HG03442 (cell line): ENCODE data around the gene FOXQ1.
"Not testable (repeated sequence)": the region's sequence is repeated elsewhere in the genome, so short reads cannot be mapped to it uniquely, and the experiment has no call there.

ENCODE experiments used
- ATAC-seq: cut with Tn5 transposase; IDR thresholded peaks from one replicate; pipeline ENCODE4 v1.9.1; 2021; ENCODE audit warnings: mild to moderate bottlenecking, moderate library complexity; ENCODE audit not compliant: unreplicated experiment

FOXQ1 gene

DNA sequence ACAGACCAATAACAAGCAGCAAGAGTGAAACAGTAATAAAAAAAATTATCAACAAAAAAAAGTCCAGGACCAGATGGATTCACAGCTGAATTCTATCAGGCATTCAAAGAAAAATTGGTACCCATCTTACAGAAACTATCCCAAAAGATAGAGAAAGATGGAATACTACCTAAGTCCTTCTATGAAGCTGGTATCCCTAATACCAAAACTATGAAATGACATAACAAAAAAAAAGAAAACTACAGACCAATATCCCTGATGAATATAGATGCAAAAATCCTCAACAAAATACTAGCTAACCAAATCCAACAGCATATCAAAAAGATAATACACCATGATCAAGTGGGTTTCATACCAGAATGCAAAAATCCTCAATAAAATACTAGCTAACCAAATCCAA lies 43.2 kb downstream of the FOXQ1 start:
- ATAC-seq = not testable (repeated sequence)

DNA sequence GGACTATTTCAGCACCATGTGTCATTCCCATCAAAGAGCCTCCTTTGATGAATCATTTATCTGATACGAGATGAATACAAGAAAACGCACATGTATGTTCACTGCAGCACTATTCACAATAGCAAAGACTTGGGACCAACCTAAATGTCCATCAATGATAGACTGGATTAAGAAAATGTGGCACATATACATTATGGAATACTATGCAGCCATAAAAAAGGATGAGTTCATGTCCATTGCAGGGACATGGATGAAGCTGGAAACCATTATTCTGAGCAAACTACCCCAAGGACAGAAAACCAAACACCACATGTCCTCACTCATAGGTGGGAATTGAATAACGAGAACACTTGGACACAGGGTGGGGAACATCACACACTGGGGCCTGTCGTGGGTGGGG lies 49.8 kb downstream of the FOXQ1 start:
- not testable (repeated sequence) for ATAC-seq

DNA sequence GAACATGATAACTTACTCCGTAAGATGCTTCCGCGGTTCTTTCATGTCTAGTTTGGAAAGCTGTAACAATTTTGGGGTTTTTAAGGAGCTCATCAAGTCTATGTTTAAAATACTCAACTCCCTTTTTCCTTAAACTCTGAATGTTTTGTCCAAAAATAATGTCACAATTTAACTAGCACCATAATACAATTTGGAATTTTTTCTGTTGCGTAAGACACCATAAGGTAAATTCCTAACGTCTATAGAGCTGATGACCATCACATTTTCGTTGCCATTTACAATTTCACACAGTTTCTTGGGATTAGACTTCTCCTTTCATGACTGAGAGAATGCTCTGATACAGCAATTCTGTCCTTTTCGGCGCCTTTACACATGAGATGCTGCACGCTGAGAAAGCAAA lies 50.7 kb downstream of the FOXQ1 start:
- ATAC-seq = no peak

GRCh38 chr6:1363298-1363697 lies 51.4 kb downstream of the FOXQ1 start:
- no peak for ATAC-seq

DNA sequence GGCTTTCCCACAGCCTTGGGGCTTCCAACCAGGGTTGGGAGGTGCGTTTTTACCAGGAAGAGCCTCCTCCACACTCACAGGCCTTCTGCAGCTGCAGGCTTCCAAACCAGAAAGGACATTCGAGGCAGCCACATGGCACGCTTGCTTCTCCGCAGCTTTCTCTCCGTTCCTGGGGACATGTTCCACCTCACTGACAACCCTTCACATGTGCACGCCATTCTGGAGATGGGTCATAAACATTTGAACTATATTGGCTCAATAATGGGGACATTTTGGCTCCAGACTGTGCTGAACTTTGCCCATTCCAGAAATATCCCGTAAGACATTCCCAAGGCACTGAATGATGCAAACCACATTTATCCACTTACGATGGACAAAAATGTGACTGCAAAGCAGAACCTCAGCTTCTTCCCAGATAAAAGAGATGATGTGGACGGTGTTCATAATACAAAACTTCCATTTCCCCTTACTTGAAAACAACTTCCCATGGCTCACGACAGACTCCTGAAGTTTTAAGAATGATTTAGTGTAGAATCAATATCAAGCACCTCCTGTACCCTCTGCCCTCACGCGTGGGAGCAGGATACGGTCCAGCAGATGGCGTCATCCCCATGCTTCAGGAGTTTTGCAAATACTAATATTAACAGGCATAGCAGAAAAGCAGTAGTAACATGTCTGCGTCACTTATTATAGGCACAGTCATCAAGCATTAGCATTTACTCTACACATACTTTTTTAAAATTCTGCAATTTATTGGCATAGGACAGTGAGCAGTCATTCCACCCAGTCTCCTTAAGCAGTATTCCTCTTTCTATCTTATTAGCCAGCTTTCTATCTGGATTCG lies 52.1 kb downstream of the FOXQ1 start:
- no peak for ATAC-seq
